Measurements from ENCODE around the gene KRT17. TPM values are rescaled to one million over a fixed set of nuclear protein-coding genes. Genes with fewer than 3 reads are reported as not detected.
A peak's percentile ranks its signal among the peaks of the same experiment; 100 is the strongest.

Gene KRT17
- total RNA-seq, 1 experiment from 2014 or later: 1.5 TPM

DNA sequence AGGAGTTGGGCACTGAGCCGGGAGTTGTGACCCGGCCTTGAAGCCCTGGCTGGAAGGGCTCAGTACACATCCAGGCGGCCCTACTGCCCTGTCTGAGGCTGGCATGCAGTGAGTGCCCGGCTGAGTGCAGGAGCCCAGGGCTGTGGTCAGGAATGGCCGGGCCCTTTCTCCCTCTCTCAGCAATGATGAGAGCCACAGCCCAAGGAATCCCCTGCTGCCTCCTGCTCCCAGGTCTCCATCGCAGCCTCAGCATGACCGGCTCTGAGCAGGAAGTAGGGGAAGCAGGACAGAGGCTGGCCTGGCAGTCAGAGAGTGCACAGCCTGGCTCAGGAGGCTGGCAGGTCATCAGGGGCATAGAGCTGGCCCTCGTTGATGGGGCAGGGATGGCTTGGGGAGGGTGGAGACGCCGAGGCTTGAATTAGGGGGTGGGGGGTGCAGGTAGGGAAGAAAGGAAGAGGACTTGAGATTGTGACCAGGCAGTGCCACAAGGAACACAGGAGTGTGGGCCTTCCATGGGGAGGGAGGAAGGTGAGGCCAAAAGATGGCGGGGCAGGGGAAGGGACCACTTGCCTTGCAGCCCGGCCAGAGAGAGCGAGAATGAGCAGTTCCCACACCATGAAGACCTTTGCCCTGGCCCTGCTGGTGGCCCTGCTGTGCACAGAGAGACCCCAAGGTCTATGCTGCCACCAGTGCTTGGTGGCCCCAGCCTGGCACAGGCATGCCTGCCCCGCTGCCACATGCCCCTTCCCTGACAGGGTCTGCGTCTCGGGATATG lies 32.1 kb upstream of the KRT17 start:
- Mint-ChIP-seq H3K4me1 (peaks cover 9 to 18% of the 10 kb centered on the region in 2 experiments), H3K9me3 (no peaks in the 10 kb centered on the region), H3K27me3 (ENCODE audit: low read depth) (peaks cover 3% of the 10 kb centered on the region), H3K27ac (no peak overlapping the region), H3K36me3 (ENCODE audit: insufficient read depth in 1 of 3, low read depth in 3 of 3) (no peaks in the 10 kb centered on the region; a peak in 1 of 7 replicates), H3K4me3 (no peak overlapping the region)
- H3K4ac ChIP-seq (ENCODE audit: low read depth, low read length): no peak overlapping the region
- TF ChIP-seq, protein P1, sequence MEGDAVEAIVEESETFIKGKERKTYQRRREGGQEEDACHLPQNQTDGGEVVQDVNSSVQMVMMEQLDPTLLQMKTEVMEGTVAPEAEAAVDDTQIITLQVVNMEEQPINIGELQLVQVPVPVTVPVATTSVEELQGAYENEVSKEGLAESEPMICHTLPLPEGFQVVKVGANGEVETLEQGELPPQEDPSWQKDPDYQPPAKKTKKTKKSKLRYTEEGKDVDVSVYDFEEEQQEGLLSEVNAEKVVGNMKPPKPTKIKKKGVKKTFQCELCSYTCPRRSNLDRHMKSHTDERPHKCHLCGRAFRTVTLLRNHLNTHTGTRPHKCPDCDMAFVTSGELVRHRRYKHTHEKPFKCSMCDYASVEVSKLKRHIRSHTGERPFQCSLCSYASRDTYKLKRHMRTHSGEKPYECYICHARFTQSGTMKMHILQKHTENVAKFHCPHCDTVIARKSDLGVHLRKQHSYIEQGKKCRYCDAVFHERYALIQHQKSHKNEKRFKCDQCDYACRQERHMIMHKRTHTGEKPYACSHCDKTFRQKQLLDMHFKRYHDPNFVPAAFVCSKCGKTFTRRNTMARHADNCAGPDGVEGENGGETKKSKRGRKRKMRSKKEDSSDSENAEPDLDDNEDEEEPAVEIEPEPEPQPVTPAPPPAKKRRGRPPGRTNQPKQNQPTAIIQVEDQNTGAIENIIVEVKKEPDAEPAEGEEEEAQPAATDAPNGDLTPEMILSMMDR (conservative IDR thresholded peaks at IDR 0.05): no peak
- no peaks in the 10 kb centered on the region for H3K9me3 ChIP-seq (ENCODE audit: control insufficient read depth, low read depth, low read length)
- H3T11ph ChIP-seq (ENCODE audit: low read length): no peak overlapping the region
- H2BK12ac ChIP-seq (ENCODE audit: insufficient read length, low read depth, low read length): no peak overlapping the region
- no peak overlapping the region for H3K9ac ChIP-seq (ENCODE audit: extremely low read depth, insufficient read length, low read length)
- no peaks in the 10 kb centered on the region for H3K4me1 ChIP-seq (ENCODE audit: insufficient read depth, low read length)
- no peak overlapping the region for H3K4me2 ChIP-seq (ENCODE audit: insufficient read depth, insufficient read length, low read length)
- H3K23me2 ChIP-seq (ENCODE audit: insufficient read length, low read depth, low read length, poor library complexity, severe bottlenecking): no peaks in the 10 kb centered on the region
- no CpG with 5 or more reads among the region's 16 CpGs for WGBS (ENCODE audit: extremely low coverage, insufficient read length, low lambda C conversion rate)
- no peaks in the 10 kb centered on the region for H3K27me3 ChIP-seq (ENCODE audit: insufficient read depth, low read length)
- no peak overlapping the region; the same call in 1 of the 2 replicates for H3K14ac ChIP-seq (ENCODE audit: insufficient read depth, low read length)
- H2AK5ac ChIP-seq (ENCODE audit: insufficient read length, low read length): no peak overlapping the region
- no peak overlapping the region for H2BK15ac ChIP-seq (ENCODE audit: low read depth, low read length)
- H3K27ac ChIP-seq (ENCODE audit: insufficient read length, low read depth, low read length): no peak overlapping the region
- no peaks in the 10 kb centered on the region for H3K79me2 ChIP-seq (ENCODE audit: insufficient read depth, low read length)
- H3K56ac ChIP-seq (ENCODE audit: insufficient read length, low read depth, low read length): no peak overlapping the region
- no peak overlapping the region for H2AFZ ChIP-seq (ENCODE audit: low read length)
- H2BK120ac ChIP-seq (ENCODE audit: low read depth, low read length, poor library complexity, severe bottlenecking): no peak overlapping the region
- H3K79me1 ChIP-seq (ENCODE audit: insufficient read depth, low read depth, low read length, poor library complexity, severe bottlenecking): no peaks in the 10 kb centered on the region
- peak overlapping the region; percentile 0 for H3K18ac ChIP-seq (ENCODE audit: insufficient read length, low read depth, low read length)
- H4K5ac ChIP-seq (ENCODE audit: insufficient read length, low read depth, low read length): no peak overlapping the region
- no peak overlapping the region for H4K91ac ChIP-seq (ENCODE audit: insufficient read length, low read depth, low read length)
- H2BK20ac ChIP-seq (ENCODE audit: low read depth, low read length, poor library complexity, severe bottlenecking): no peak overlapping the region
- H2BK5ac ChIP-seq (ENCODE audit: insufficient read length, low read length): no peak overlapping the region
- no peak for DNase-seq
- no peaks in the 10 kb centered on the region for H4K20me1 ChIP-seq (ENCODE audit: control insufficient read depth, insufficient read depth, insufficient read length)
- no peak overlapping the region for H4K8ac ChIP-seq (replicated peaks; ENCODE audit: insufficient read length, low read depth, low read length)
- H3K23ac ChIP-seq (ENCODE audit: insufficient read length, low read depth, low read length): no peak overlapping the region
